Measurements from ENCODE around the gene TRIM41.

Gene TRIM41

DNA sequence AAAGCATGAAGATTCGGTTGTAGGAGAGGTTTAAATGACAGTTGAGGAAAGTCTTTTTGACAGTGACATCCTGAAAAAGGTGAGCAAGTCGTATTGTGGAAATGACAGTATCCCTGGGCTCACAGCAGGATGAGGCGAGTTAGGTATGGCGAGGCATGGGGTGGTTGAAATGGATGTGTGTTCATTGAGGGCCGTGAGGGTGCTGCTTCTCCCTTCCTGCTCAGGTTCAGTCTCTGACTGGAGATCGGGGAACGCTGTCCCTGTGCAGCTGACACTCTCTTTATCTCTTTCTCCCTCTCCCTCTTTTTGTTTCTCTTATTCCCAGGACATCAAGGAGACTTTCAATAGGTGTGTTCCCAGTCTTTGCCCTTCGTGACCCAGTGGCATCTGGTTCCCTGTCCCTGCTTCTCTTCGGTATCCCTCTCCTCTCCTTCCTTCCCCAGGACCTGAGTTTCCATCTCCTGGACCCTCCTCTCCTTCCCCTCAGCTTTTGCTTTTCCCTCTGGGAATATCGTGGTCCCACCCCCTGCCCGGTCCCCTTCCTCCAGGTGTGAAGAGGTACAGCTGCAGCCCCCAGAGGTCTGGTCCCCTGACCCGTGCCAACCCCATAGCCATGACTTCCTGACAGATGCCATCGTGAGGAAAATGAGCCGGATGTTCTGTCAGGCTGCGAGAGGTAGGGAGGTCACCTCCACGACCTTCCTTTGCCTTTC, 10.2 kb downstream of the TRIM41 start:
- no peak for DNase-seq (ENCODE audit: low read depth)

DNA sequence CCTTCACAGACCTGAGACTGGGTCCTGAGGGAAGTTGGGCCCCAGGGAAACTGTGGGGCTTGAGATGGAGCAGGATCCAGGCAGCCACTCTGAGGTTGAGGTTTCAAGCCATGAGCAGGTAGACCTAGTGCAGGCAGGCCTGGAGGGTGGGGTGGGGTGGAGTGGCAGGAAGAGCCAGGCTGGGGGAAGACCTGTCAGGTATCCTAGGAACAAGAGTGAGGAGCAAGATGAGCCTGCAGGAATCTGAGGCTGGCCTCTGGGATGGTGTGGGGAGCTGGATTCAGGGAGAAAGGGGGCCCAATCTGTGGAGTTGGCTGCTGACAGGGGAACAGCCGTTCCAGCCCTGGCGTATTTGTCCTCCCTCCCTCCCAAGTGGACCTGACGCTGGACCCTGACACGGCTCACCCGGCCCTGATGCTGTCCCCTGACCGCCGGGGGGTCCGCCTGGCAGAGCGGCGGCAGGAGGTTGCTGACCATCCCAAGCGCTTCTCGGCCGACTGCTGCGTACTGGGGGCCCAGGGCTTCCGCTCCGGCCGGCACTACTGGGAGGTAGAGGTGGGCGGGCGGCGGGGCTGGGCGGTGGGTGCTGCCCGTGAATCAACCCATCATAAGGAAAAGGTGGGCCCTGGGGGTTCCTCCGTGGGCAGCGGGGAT, 10.8 kb downstream of the TRIM41 start:
- DNase-seq (ENCODE audit: low read depth) = no peak

DNA sequence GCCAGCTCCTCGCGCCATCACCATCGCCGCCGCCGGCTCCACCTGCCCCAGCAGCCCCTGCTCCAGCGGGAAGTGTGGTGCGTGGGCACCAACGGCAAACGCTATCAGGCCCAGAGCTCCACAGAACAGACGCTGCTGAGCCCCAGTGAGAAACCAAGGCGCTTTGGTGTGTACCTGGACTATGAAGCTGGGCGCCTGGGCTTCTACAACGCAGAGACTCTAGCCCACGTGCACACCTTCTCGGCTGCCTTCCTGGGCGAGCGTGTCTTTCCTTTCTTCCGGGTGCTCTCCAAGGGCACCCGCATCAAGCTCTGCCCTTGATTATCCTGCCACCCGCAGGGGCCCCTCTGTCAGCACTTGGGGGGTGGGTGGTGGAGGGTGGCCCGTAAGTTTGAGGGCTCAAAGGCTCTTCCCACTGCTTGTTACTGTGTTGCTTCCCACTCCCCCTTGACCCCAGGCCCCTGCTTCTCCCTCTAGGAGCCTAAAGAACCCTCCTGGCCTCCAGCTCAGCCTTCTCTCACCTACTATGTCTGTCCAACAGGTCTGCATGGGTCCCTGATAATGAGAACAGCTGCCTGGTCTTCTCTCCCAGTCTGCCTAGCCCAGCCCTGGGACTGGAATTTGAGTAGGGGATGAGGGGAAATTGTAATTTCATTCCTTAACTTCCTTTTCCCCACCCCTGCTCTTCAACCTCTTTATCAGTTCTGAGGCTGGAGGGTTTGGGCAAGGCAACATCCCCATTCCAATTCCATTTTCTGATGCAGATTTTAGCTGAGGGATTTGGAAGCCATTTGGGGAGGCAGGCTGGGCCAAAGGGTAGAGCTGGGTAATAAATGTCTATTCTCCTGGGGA, 11.6 kb downstream of the TRIM41 start:
- DNase-seq (ENCODE audit: low read depth) = no peak

DNA sequence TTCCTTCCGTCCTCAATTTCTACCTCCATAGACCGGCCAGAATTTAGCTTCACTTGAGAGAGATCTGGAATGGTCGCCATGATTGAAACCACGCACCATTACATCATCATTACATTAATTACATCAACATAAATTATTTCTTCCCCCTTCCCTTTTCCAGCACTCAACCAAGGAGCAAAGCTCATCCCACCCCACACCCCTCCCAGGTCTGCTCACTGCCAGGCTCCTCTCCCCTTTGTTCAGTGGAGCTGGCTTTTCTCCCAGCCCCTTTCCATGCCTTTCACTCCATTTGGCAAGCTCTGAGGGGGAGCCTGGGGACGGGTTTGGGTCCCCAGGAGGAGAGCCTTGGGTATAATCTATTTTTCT, 12.2 kb downstream of the TRIM41 start:
- no peak for DNase-seq (ENCODE audit: low read depth)

DNA sequence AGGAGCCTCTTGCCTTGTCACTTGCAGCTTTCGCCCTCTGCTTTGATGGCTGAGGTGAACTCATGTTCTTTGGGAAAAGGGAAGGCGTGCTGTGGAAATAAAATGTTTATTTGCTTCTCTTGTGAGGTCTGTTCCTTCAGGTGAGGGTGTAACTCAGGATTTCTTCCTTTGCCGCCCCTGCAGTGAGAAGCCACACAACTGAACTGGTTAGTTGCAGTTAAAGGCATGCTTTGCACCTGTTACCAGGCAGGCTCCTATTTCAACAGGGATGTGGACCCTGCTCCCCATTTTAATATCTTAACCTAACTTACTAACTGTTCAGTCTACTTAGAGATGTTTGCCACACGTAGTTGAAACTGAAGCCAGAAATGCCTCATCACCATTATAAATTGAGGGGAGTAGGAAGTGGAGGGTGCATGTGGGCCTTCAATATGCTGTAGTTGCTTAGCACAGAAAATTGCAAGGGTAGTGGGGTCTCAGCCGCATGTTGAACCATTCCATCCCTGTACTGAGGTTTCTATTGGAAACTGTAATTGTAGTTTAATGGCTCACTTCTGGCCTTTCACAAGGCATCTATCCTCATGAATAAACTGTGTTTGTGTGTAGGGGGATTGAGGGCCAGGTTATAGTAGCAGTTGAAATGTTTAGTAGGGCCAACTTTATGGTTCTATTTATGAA, 12.7 kb downstream of the TRIM41 start:
- DNase-seq (ENCODE audit: low read depth) = no peak

DNA sequence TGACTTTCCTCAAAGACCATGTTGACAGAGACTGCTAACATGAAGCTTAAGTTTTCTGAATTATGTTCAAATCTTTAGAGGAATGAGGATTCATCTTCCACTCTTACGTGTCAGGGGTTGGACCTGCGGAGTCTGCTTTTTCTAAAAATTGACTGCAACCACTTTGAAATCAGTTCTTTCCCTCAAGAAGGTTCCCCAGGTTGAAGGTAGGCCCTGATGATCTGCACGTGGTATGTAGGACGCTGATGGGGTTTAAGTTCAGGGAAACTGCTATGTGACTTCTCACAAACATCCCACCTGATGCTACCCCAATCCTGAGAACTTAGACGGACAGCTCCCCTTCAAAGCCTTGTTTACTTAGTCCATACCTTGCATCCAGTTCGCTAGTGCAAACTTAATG, 13.4 kb downstream of the TRIM41 start:
- no peak for DNase-seq (ENCODE audit: low read depth)

DNA sequence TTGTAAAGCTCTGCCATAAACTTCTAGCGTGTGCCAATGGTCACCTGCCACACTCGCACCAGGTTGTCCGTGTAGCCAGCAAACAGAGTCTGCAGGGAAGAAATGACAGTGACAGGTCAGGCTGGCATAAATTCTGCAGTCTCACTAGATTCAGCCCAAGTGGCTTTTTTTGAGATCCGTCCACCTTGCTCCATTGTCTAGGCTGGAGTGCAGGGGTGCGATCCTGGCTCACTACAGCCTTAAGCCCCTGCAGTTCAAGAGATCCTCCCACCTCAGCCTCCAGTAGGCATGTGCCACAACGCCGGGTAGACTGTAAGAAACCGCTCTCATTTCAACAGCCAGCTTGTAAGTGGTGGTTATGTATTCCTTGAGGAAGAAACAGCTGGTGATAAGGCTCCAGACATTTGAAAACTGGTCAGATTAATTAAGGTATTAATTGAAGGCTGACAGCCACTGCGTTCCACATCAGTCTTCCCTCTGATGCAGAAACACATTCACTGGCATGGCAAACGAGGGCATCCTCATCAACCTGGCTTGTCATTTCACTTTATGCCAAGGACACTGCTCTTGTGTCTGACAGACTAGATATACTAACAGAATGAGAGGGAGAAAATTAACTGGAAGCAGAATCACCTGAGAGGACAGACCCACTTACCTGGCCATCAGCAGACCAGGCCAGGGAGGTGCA, 14.0 kb downstream of the TRIM41 start:
- no peak for DNase-seq (ENCODE audit: low read depth)

DNA sequence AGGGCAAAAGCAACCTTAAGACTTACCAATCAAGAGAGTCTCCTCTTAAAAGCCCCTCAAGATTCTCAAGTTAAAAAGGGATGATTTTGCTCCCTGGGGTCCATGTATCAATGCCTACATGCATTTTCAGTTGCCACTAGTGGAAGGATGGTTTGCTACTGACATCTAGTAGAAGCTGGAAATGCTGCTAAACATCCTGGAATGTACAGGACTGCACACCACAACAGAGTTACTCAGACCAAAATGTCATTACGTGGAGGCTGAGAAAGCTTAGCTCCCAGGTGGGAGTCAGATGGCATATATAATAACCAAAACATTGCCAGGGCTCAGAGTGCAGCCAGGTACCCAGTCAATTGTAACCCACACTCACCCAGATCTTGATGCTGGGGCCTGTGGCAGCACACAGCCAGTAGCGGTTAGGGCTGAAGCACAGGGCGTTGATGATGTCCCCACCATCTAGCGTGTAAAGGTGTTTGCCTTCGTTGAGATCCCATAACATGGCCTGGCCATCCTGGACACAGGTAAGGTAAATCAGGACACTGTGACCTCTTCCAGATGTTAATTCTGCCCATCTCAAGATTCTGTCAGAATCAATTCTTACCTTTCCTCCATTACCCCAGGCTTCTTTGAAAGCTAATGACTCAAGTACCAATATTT, 14.8 kb downstream of the TRIM41 start:
- DNase-seq (ENCODE audit: low read depth) = no peak

DNA sequence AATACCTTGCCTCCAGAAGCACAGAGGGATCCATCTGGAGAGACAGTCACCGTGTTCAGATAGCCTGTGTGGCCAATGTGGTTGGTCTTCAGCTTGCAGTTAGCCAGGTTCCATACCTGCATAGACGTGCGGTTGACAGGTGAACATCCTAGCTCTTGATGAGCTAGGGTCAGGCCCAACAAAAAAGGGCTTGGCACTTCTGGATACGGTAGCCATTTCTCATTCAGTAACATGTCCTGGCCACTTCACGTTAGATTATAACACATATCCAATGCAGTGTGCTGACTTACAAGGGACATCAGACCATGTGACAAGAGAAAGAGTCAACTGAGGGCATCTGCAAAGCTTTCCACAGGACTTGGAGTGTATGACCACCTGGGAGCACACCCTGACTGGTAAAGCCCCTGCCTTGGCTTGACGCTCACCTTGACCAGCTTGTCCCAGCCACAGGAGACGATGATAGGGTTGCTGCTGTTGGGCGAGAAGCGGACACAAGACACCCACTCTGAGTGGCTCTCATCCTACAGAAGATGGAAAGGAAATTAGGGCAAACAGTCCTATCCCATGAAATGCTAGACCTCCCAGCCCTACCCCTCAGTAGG, 16.1 kb downstream of the TRIM41 start:
- no peak for DNase-seq (ENCODE audit: low read depth)

DNA sequence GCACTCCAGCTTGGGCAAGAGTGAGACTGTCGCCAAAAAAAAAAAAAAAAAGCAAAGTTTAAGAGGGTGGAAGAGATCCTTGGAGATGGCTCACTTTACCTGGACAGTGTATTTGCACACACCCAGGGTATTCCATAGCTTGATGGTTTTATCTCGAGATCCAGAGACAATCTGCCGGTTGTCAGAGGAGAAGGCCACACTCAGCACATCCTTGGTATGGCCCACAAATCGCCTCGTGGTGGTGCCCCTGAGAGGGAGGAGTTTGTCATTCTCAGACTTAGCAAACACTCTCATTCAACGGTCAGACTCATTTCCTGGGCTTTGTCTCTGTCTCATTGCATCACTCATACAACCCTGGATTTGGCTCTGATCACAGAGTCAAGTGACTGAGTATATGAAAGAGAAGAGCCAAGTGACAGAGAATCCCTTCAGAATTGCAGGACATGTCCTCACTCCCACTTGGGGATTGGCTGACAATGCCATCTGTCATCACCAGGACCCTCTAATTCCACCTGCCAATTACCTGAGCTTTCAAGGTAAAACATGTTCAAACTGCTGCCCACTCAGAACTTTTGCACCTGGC, 18.4 kb downstream of the TRIM41 start:
- DNase-seq (ENCODE audit: low read depth) = peak; percentile 90

DNA sequence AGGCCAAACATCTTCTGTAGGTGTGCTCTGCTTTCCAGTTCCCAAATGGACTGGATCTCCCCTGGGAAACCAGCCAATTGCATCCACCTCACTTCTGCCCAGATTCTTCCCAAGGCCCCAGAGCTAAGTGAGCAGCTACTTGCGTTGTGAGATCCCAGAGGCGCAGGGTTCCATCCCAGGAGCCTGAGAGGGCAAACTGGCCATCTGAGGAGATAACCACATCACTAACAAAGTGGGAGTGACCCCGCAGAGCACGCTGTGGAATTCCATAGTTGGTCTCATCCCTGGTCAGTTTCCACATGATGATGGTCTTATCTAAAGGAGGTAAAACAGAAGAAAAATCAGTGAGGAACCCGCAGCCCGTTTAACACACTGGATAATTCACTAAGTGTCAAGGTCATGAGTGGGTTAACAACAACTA, 19.0 kb downstream of the TRIM41 start:
- no peak for DNase-seq (ENCODE audit: low read depth)

DNA sequence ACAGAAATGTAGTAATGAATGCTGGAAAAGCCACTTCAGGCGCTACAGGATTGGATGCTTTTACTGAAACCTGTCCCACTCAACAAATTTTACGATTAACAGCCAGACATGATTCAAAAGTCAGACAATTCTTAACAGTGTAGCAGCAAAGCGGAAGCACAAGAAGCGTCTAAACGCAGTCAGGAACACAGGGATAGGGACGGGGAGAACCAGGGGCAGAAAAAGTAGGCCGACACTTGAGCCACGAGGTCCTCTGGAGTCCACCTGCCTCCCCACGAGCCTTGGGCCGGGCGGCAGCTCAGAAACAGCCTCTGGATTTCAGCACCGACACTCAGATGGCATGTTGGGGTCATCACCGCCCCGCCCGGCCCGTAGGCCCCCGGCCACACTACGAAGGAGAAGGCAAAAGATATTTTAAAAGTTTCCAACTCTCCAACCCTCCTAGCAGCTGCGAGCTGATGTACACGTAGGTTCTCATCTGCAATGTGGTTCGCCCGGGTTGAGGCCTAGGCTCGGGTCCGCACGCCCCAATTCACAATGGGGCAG, 20.0 kb downstream of the TRIM41 start:
- DNase-seq (ENCODE audit: low read depth) = no peak

DNA sequence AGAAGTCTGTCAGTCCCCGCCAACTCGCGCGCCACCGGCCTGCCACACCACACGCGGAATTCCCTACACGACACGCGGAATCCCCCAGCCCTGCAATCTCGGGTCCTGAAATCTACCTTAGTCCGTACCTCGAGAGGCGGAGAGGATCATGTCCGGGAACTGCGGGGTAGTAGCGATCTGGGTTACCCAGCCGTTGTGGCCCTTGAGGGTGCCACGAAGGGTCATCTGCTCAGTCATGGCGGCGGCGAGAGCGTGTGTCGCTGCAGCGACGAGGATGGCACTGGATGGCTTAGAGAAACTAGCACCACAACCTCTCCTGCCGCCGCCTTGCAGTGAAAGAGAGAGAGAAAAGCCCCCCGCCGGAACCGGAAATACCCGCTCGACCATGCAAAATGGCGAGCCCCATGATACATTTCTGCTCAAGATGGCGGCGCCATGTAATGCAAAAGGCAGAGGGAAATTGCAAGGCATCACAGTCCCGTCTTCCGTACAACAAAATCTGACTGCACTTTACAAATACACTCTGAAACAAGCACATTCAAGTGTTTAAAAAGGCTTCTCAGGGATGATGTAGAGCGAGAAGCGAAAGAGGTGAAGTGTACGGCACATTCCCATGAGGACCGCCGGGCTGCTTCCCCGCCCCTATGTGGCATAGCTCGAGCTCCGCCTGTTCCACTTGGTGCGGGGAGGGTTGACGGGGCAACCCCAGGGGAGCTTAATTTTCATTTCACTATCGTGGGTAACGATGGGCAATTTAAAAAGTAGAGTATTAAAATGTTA, 20.7 kb downstream of the TRIM41 start, which contains the start of gene RACK1:
Gene RACK1 (minus strand): TSS at position 343 of the 780 bp plus-strand sequence. CDS start 106 bp downstream, at position 237.
- peak; percentile 93 for DNase-seq (ENCODE audit: low read depth)

DNA sequence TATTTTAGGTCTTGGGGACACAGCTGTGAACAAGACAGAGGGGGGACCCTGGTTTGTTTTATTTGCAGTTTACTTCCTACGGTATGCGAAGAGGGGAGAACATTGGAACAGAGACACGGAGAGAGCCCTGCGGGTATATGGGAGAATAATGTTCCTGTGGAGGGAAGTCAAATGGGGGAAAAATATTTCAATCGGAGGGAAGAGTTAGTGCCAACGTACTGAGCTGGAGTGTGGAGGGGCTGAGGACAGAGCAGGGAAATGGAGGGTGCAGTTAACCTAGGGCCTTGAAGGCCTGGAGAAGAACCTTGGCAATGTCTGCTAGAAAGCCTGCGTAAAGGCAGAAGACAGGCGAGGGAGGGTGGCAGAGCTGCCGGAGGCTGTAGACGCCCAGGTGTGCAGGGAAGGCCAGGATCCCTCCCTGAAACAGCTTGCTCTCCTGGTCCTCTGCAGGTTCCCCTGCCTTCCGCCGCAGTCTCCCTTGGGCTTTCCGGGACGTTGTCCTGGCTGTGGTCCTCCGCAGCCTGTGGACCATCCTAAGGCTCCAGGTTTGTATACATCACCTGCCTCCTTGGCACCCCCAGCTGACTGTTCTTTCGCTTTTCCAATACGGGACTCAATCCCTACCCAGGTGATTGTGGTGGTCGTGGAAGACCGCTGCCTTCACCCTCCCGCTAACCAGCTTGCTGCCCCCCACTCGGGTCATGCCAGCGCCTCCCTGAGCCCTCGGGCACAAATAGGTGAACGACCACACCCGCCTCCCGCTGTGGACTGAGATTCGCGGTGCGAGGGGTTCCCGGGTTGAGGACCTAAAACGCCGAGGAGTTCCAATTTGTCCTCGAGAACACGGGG, 22.6 kb downstream of the TRIM41 start:
- DNase-seq (ENCODE audit: low read depth) = no peak

DNA sequence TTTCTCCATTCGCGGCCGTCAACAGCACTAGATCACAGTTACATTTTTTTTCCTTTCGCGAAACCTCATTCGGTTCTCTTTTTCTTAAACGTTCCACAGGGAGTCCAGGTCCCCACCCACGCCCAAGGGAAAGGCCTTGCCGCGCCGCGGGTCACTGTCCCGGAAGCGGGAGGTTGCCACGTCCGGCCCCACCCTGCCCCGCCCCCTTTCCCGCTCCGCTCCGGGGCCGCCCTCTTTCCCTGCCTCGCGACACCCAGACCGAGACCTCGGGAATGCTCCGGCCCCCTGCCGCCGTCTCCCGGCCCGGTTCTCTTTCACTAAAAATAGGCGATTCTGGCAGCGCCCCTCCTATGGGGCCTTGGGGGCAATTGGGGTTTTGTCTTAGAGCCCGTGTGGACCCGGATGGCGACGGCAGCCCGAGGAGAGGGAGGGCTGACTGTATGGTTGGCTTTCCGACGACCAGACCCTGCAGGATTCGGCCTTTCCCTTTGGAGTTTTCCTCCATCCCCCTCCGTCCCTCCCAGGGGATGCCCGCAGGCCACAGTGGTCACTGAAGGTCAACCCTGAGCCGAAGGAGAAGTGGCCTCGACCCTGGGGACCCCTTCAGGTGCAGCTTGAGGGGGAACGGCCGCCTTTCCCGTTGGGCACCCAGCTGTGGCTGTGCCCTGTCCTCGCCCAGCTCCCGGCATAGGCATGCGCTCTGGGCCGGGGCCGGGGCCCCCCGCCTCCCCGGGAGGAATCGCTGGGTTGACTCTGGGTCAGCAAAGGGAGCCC, 23.4 kb downstream of the TRIM41 start:
- peak; percentile 69 for DNase-seq (ENCODE audit: low read depth)

DNA sequence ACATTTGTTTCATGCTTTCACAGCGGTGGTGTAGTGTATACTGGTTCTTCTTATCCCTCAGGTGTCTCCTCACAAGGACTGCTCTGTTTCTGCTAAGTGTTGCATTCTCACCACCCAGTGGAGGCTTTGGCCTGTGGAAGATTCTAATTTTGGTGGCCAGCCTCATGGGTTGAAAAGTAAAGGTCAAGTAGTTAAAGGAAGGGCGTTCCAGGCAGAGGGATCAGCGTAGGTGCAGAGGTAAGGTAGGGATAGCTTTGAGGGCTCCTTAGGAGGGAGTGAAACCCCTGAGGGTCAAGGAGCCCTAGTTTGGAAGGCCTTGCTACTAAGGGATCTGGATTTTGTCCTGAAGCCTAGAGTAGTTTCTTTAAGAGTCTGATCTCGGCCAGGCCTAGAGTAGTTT, 25.2 kb downstream of the TRIM41 start:
- no peak for DNase-seq (ENCODE audit: low read depth)

DNA sequence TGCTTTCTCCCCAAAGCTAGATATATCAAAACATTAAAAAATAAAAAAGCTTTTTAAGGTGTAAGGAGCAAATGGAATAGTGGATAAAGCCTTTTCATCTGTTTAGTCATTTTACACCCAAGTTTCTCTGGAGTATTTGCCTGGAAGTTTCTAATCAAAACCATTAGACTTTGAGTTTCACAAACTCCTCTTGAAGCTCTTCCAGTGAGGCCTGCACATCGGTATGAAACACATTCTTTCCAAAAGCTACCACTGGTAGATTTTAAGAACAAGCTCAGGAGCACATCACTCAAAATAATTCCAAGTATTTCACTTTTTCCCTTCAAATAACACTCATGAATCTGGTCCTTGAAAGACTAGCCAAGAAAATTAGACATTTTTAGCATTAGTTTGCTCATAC, 32.2 kb downstream of the TRIM41 start:
- DNase-seq (ENCODE audit: low read depth) = no peak
